Cerebellar nuclear complex (tissue), 1 donor: ENCODE results near the gene URB1.
"Not testable (repeated sequence)": the region's sequence is repeated elsewhere in the genome, so short reads cannot be mapped to it uniquely, and the experiment has no call there.

Experiments
- DNase-seq, 2 experiments: peaks; one replicate each; lab custom pipeline; 2025; lab: John Stamatoyannopoulos, UW

The URB1 gene

GRCh38 chr21:32392880-32393676 is at the start of gene URB1:
Gene URB1, minus strand, starts transcription at chr21:32393012. Its CDS starts 102 bp downstream, at chr21:32392910.
- peak; percentile 9 to 72 for DNase-seq

GRCh38 chr21:32437729-32438128 is 44.9 kb upstream of the URB1 start:
- DNase-seq: no peak

- DNase-seq: not testable (repeated sequence)
These were observed 40.3 kb upstream of the URB1 start for GRCh38 chr21:32432982-32433660.

- DNase-seq: no peak
These were observed 35.3 kb upstream of the URB1 start for GRCh38 chr21:32427958-32428623.

- DNase-seq: no peak
These were observed 33.8 kb upstream of the URB1 start for GRCh38 chr21:32426592-32427051.

GRCh38 chr21:32426066-32426465 is 33.3 kb upstream of the URB1 start:
- no peak for DNase-seq

- no peak for DNase-seq
These were observed 32.8 kb upstream of the URB1 start for GRCh38 chr21:32425628-32426027.

GRCh38 chr21:32424674-32425073 is 31.9 kb upstream of the URB1 start:
- no peak for DNase-seq

GRCh38 chr21:32424191-32424535 is 31.4 kb upstream of the URB1 start:
- DNase-seq: no peak

- DNase-seq: no peak
These were observed 30.7 kb upstream of the URB1 start for GRCh38 chr21:32423320-32424190.

GRCh38 chr21:32422064-32422463 is 29.3 kb upstream of the URB1 start:
- no peak for DNase-seq

GRCh38 chr21:32418146-32418545 is 25.3 kb upstream of the URB1 start:
- DNase-seq: no peak

- no peak for DNase-seq
These were observed 22.9 kb upstream of the URB1 start for GRCh38 chr21:32415451-32416398.

GRCh38 chr21:32414579-32415358 is 22.0 kb upstream of the URB1 start:
- no peak for DNase-seq

GRCh38 chr21:32413697-32414578 is 21.1 kb upstream of the URB1 start:
- no peak for DNase-seq

GRCh38 chr21:32413015-32413504 is 20.2 kb upstream of the URB1 start:
- DNase-seq: no peak

GRCh38 chr21:32412162-32413014 is 19.6 kb upstream of the URB1 start, which contains the start of gene EVA1C:
Gene EVA1C, plus strand, starts transcription at chr21:32412706. Its CDS starts 148 bp downstream, at chr21:32412854.
- DNase-seq: no peak
